ENCODE results near the gene SDR42E1. TPM values are rescaled to one million over a fixed set of nuclear protein-coding genes. Genes with fewer than 3 reads are reported as not detected.
A peak's percentile ranks its signal among the peaks of the same experiment; 100 is the strongest.
"Not testable (repeated sequence)": the region's sequence is repeated elsewhere in the genome, so short reads cannot be mapped to it uniquely, and the experiment has no call there.

The SDR42E1 gene
- total RNA-seq, 1 donor from 2014 or later: 10.5 TPM

DNA sequence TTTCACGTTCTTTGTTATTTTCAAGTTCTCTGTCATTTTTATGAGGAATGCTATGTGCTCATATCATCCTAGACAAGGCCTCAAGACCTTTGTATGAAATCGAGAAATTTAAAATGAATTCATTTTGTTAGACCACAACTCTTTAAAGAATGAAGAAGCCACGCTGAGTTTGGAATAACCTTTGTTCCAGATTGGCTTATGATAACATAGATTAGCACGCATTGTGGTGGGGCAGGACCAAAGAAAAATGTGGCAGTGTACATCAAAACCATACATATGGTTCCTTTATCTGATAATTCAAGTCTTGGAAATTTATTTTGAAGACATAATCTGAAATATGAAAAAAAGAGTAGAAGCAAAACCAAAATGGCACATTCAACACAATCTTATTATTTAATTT, 26.0 kb upstream of the SDR42E1 start:
- no peak for DNase-seq (ENCODE audit: low spot score)

DNA sequence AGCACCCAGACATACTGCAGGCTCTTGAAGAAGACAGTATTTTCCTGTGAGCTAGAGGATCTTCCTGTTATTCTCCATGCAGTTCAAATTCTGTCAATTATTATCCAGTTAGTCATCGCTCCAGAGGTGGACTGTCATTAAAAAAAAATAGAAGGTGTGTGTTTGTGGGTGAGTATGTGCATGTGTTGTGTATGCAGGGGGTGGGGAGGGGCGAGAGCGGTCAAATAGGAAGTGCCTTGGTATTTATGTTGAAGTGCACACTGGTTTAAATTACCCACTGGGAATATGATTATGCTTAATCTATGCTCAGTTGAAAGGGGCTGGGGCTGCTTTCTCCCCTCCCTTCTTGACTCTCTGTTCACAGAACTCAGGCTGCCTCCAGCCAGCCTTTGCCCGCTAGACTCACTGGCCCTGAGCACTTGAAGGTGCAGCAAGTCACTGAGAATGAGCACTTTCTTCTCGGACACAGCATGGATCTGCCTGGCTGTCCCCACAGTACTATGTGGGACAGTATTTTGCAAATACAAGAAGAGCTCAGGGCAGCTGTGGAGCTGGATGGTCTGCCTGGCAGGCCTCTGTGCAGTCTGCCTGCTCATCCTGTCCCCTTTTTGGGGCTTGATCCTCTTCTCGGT, 23.8 kb upstream of the SDR42E1 start, which contains the start of gene HSD17B2:
Gene HSD17B2 (plus strand): TSS at position 273 of the 632 bp plus-strand sequence. CDS start 172 bp downstream, at position 445.
- peak; percentile 82 for DNase-seq (ENCODE audit: low spot score)

DNA sequence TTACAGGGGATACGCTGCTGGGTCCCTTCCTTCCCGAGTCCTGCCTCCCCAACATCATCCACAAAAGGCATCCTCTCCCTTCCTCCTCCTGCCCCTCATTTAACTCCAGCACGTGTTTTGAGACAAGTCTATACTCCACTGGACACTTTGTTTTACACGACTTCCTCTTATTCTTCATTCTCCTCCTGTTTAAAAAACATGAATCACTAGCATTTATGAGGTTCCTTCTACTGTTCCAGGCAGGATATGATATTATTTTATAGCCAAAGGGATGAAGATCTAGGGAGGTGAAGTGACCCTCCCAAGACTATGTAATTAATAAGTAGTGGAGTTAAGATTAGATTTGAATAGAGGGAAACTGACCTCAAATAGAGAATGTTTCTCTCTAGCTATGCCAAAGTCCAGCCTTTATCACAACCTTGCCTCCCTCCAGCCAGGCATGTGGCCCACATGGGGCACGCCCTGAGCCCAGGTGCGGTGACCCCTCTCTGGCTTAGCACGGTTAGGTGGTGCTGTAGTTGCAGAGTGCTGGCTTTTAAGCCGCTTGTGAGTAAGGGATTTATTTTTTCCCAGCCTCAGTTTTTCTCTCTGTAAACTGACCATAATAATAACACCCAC, 22.5 kb upstream of the SDR42E1 start:
- peak; percentile 75 for DNase-seq (ENCODE audit: low spot score)

- DNase-seq (ENCODE audit: low spot score): peak; percentile 31
These were observed 21.7 kb upstream of the SDR42E1 start for GRCh38 chr16:82033006-82033405.

GRCh38 chr16:82031116-82032084, 20.1 kb upstream of the SDR42E1 start:
- no peak for DNase-seq (ENCODE audit: low spot score)

DNA sequence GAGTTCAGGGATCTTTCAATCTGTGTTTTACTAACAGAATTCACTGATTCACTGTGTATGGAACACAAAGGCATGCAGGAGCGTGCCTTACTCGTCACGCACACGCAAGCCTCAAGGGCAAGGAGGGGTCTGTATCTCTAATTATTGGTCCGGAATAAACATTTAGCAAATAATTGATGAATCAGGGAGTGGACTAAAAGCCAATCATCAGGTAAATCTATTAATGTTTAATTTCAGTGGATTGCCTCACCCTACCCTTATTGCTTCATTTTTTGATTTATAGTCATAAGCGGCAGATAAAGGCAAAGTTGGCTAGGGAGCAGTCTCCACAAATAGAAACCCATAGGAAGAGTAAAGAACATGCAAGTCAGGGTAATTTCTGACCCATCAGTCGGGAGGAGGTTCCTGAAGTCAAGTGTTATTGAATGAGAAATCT, 16.4 kb upstream of the SDR42E1 start:
- peak; percentile 38 for DNase-seq (ENCODE audit: low spot score)

GRCh38 chr16:82024883-82025282, 13.6 kb upstream of the SDR42E1 start:
- no peak for DNase-seq (ENCODE audit: low spot score)

DNA sequence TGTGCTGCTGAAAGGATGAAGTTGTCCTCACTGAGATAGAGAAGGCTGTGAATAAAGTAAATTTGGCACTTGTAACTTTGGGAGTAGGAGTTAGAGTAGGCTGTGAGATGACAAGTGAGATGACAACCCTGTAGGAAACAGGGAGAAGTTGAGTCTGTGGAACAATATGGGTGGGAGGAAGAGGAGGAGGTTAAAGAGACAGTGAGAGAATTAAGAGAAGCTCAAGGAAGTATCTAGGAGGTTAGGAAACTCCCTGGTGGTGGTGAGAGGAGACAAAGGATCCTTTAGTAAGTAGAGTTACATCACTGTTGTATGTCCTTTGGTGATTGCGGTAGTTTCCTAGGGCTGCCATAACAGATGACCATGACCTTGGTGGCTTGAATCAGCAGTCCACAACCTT, 13.0 kb upstream of the SDR42E1 start:
- DNase-seq (ENCODE audit: low spot score): no peak

DNA sequence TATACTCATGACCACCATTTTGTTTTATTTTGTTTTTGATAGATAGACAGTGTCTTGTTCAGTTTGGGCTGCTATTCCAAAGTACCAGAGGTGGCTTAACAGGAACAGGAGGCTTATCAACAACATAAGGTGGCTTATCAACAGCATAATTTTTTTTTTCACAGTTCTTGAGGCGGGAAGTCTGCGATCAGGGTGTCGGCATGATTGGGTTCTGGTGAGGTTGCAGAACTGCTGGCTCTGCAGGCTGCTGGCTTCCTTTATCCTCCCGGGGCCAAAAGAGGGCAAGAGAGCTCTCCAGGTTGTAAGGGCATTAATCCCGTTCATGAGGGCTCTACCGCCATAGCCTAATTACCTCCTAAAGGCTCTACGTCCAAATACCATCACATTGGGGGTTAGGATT, 11.9 kb upstream of the SDR42E1 start:
- DNase-seq (ENCODE audit: low spot score): no peak

- DNase-seq (ENCODE audit: low spot score): no peak
These were observed 8.8 kb upstream of the SDR42E1 start for GRCh38 chr16:82020051-82020450.

DNA sequence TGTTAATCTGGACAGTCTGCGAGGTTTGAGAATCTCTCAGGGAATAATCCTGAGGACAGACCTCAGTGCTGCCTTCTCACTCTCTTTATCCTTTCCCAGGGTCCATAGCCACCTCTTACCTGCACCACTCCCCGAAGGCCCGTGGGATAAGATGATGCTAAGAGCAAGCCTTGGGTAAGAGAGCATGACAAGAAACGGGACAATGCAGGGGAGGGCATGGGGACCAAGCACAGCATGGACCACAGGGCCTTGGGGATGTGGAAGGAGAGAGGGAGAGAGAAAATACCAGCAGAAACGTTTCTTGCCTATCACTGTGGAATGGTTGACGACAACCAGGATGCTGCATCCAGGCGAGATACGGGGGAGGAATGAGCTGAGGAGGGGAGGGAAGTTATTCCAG, 8.3 kb upstream of the SDR42E1 start:
- DNase-seq (ENCODE audit: low spot score): no peak

DNA sequence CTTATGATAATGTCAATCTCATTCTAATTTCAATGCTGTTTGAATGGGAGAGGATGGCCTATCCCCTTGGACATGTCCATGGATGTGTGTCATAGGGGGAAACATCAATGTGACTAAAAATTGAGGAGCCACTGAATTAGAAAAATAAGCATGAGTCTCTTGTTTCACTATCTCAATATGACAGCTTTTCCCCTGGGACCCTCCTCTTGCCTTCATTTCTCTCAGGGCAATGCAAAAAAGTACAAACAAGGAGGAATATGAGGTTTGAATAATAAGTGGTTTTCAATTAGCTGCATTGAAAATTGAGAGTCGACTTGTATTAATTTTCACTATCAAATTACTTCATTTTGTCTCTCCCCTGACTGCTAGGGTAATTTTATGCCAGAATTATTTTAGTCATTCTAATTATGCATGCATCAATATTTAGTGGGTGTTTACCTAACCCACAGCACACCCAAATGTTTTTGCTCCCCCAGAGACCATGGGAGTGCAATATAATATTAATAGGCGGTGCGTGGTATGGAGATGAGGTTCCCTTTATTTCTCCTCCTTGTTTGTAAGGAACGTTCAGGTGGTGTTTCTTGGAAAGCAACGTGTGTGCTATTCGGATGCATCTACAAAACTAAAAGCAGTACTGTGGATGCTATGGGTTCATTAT, 6.8 kb upstream of the SDR42E1 start:
- no peak for DNase-seq (ENCODE audit: low spot score)

GRCh38 chr16:82016964-82017363, 5.7 kb upstream of the SDR42E1 start:
- no peak for DNase-seq (ENCODE audit: low spot score)

DNA sequence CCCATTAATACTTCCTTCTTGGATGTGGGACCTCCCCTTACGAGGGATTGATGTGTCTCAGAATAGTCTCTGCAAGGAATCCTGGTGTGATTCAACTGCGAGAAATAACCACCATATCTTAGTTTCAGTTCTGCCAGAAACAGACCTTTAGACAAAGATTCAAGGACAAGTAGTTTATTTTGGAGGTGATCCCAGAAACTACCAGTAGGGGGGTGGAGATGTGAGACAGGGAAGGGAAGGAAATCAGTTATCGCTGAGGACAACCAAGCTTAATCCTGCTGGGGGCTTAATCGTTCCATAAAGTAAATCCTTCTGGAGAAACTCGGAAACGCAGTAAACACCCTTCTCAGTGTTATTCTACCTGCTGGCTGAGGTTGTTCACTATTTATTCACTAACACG, 5.0 kb upstream of the SDR42E1 start:
- DNase-seq (ENCODE audit: low spot score): peak; percentile 42

DNA sequence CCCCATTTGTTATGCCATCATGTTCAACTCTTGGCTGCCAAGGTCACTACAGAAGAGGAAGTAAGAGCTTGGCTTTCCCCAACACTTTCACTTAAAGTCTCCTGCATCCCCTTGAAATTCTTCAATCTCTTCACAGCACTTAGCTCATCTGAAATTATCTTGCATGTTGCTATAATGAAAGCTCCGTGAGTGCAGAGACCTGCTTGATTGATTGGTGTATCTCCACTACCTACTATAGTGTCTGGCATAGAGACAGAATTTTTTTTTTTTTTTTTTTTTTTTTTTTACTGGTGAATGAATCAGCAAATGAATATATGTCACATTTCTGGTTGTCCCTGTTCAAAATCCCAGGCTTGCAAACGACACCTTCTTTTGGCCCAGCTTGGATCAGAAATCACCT, 1.9 kb upstream of the SDR42E1 start:
- DNase-seq (ENCODE audit: low spot score): no peak

DNA sequence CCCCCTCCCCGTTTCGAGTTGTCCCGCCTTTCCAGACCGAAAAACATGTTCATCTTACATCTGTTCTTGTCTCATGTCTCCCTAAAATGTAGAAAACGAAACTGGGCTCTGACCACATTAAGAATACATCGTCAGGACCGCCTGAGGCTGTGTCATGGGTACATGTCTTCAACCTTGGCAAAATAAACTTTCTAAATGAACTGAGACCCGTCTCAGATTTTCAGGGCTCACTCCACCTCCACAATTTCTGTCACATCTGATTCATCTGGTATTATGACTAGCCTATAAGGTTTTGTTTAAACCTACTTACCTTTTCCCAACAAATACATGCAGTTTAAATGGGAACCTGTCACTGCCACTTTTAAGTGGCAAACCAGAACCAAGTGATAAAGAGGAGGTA, 621 bp downstream of the SDR42E1 start:
- DNase-seq (ENCODE audit: low spot score): no peak

- not testable (repeated sequence) for DNase-seq (ENCODE audit: low spot score)
These were observed 1.5 kb downstream of the SDR42E1 start for GRCh38 chr16:82009789-82010188.

DNA sequence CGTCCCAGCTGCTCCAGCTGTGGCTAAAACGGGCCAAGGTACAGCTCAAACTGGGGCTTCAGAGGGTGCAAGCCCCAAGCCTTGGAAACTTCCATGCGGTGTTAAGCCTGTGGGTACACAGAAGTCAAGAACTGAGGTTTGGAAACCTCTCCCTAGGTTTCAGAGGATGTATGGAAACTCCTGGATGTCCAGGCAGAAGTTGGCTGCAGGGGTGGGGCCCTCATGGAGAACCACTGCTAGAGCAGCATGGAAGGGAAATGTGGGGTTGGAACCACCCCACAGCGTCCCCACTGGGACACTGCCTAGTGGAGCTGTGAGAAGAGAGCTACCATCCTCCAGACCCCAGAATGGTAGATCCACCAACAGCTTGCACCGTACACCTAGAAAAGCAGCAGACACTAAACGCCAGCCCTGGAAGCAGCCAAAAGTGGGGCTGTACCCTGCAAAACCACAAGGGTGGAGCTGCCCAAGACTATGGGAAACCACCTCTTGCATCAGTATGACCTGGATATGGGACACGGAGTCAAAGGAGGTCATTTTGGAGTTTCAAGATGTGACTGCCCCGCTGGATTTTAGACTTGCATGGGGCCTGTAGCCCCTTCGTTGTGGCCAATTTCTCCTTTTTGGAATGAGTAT, 2.2 kb downstream of the SDR42E1 start:
- no peak for DNase-seq (ENCODE audit: low spot score)

- DNase-seq (ENCODE audit: low spot score): no peak
These were observed 4.1 kb downstream of the SDR42E1 start for GRCh38 chr16:82007189-82007588.

DNA sequence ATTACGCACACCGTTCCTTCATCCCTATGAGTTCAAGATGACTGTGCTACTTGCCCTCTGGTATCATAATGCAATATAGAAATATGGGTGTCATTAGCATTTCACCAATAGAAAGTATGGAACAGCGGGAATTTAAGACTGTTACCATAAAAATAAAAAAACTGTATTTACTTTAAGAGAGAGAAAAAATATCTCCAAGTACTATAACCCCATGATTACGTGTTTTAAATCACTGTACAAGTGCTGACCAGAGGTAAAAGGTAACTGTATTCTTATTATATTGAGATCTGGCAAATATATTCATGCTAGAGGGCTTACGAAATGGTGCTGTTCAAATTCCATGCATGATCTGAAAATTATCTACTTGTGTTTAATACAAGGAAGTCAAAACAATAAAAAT, 5.2 kb downstream of the SDR42E1 start:
- no peak for DNase-seq (ENCODE audit: low spot score)

DNA sequence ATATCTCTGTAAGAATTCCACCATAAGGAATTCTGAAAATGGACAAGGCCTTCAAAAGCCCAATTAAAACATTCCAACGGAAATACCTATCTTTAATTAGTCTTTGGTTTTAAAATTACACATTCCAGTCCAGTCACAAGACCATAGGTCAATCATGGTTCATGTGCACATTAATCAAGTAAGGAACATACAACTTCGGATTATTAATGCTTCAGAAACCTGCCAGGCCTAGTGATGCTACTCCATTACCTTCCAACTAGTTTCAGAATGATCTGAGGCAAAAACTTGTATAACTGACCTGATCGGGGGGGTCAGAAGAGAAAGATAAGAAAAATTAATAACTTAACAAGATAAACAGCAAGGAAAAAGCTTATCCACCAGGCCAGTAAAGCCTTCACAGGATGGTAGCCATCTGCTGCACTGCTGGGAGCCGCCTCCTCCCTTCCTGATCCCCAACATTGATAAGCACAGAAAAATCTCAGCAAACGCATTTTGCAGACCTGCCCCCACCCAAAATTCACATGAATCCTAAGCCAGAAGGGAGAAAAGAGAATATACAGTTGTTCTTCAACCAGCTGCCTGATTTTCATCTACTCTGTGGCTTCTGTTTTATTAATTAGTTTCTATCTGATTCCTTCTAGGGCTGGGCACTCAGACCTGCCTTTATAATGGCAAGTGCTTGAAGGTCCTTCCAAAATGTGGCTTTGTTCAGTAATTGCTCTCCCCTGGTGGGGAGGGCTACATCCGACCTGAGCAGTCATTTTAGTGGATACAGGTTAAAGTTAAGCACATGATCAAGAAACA, 6.0 kb downstream of the SDR42E1 start:
- DNase-seq (ENCODE audit: low spot score): no peak

All from mucosa of gallbladder (tissue), 1 donor.